H1 (cell line): ENCODE data around the gene FBXO45. TPM values are rescaled to one million over a fixed set of nuclear protein-coding genes. Genes with fewer than 3 reads are reported as not detected.

Experiments used
- CTCF ChIA-PET: fragments of 300-600 bp; sonication (Branson Sonifier 250); formaldehyde crosslinking; loops from one replicate; lab custom pipeline; 2021; ENCODE audit not compliant: partially characterized antibody; lab: Charles Lee
- POLR2A ChIA-PET: fragments of 300-600 bp; sonication (Branson Sonifier 250); formaldehyde crosslinking; loops from one replicate; lab custom pipeline; 2021; ENCODE audit warnings: inconsistent platforms; ENCODE audit not compliant: partially characterized antibody; lab: Charles Lee
- DNase-seq, 2 experiments: peaks; one replicate each; pipeline versions ENCODE4 v3.0.0 to v3.0.0-alpha.2; 2010 to 2022; ENCODE audit warnings: low spot score in 2 of 2, low read depth in 1 of 2, mixed read lengths in 1 of 2
- FAIRE-seq: peaks from 2 replicates; lab custom pipeline; 2011; peaks lifted over from hg19 to GRCh38; lab: Jason Lieb, UNC
- H2AFZ ChIP-seq: 2 replicates; pipeline ENCODE4 v1.8.1; 2012; ENCODE audit warnings: low read length, inconsistent platforms
- H2AK5ac ChIP-seq: 2 replicates; pipeline ENCODE4 v1.6.1; 2013; ENCODE audit warnings: low read depth, low read length
- H2BK120ac ChIP-seq: replicated peaks from 2 replicates; pipeline ENCODE3; 2013; ENCODE audit warnings: low read depth, low read length, inconsistent platforms
- H2BK12ac ChIP-seq: 2 replicates; pipeline ENCODE4 v1.6.1; 2013; ENCODE audit warnings: low read depth, low read length
- H2BK15ac ChIP-seq: 2 replicates; pipeline ENCODE4 v1.6.1; 2013; ENCODE audit warnings: low read length
- H2BK20ac ChIP-seq: 2 replicates; pipeline ENCODE4 v1.6.1; 2013; ENCODE audit warnings: low read length
- H2BK5ac ChIP-seq: 2 replicates; pipeline ENCODE4 v1.6.1; 2013; ENCODE audit warnings: low read depth, low read length
- H3K14ac ChIP-seq: 2 replicates; pipeline ENCODE4 v1.6.1; 2013; ENCODE audit warnings: inconsistent platforms; ENCODE audit not compliant: insufficient read length
- H3K18ac ChIP-seq: 2 replicates; pipeline ENCODE4 v1.6.1; 2013; ENCODE audit warnings: low read length; ENCODE audit errors: extremely low read depth
- H3K23ac ChIP-seq: 2 replicates; pipeline ENCODE4 v1.6.1; 2013; ENCODE audit warnings: inconsistent platforms; ENCODE audit not compliant: insufficient read length
- H3K23me2 ChIP-seq: 2 replicates; pipeline ENCODE4 v1.6.1; 2013; ENCODE audit warnings: low read depth, low read length
- H3K27ac ChIP-seq: 2 replicates; pipeline ENCODE4 v1.6.1; 2011; ENCODE audit warnings: low read depth, low read length, inconsistent platforms
- H3K27me3 ChIP-seq, 4 experiments: replicated peaks in 1 of 4; 1 replicate in 1 of 4; 2 replicates in 3 of 4; pipeline versions ENCODE4 v1.6.1 to v1.8.1; 2011 to 2013; ENCODE audit warnings: low read length in 3 of 4, mild to moderate bottlenecking in 3 of 4, inconsistent platforms in 2 of 4, mixed read lengths in 2 of 4, moderate library complexity in 1 of 4; ENCODE audit not compliant: control insufficient read depth in 3 of 4, insufficient read depth in 3 of 4; ENCODE audit errors: extremely low read depth in 1 of 4
- H3K36me3 ChIP-seq, 4 experiments: 2 replicates each; pipeline versions ENCODE4 v1.6.1 to v1.8.1; 2011 to 2013; ENCODE audit warnings: mild to moderate bottlenecking in 4 of 4, low read length in 3 of 4, moderate library complexity in 2 of 4, control low read depth in 1 of 4, inconsistent platforms in 1 of 4; ENCODE audit not compliant: insufficient read depth in 4 of 4, control insufficient read depth in 2 of 4
- H3K4ac ChIP-seq: replicated peaks from 2 replicates; pipeline ENCODE3; 2013; ENCODE audit warnings: low read length, low read depth, mixed read lengths, inconsistent platforms; ENCODE audit not compliant: insufficient read length
- H3K4me1 ChIP-seq, 4 experiments: replicated peaks in 1 of 4; 1 replicate in 1 of 4; 2 replicates in 3 of 4; pipeline versions ENCODE4 v1.6.1 to v1.8.1; 2011 to 2013; ENCODE audit warnings: low read length in 3 of 4, inconsistent platforms in 2 of 4, mixed read lengths in 1 of 4; ENCODE audit not compliant: insufficient read depth in 4 of 4, control insufficient read depth in 3 of 4
- H3K4me2 ChIP-seq, 2 experiments: 2 replicates each; pipeline versions ENCODE4 v1.6.1 to v1.8.1; 2011 to 2013; ENCODE audit warnings: low read depth in 2 of 2, low read length in 2 of 2, control low read depth in 1 of 2, inconsistent platforms in 1 of 2, mild to moderate bottlenecking in 1 of 2; ENCODE audit not compliant: insufficient read depth in 1 of 2
- H3K4me3 ChIP-seq, 4 experiments: fragments of 200-600, 300-600 bp in 1 of 4; sonication (generic), shearing (Covaris generic), sonication (Bioruptor Twin) in 1 of 4; 2 replicates each; pipeline versions ENCODE4 v1.5.1 to v1.8.1; 2011 to 2016; ENCODE audit warnings: low read length in 4 of 4, low read depth in 3 of 4, control low read depth in 2 of 4, inconsistent platforms in 2 of 4, mild to moderate bottlenecking in 2 of 4, mixed read lengths in 1 of 4, moderate library complexity in 1 of 4; ENCODE audit not compliant: insufficient read depth in 2 of 4; ENCODE audit errors: extremely low read depth in 1 of 4
- H3K56ac ChIP-seq: replicated peaks from 2 replicates; pipeline ENCODE3; 2013; ENCODE audit warnings: low read depth, mild to moderate bottlenecking, mixed read lengths, low read length, inconsistent platforms; ENCODE audit not compliant: insufficient read length
- H3K79me1 ChIP-seq: 2 replicates; pipeline ENCODE4 v1.6.1; 2013; ENCODE audit warnings: low read depth, low read length, control low read depth
- H3K79me2 ChIP-seq, 2 experiments: 2 replicates each; pipeline versions ENCODE4 v1.6.1 to v1.8.1; 2012 to 2013; ENCODE audit warnings: low read length in 2 of 2, mild to moderate bottlenecking in 2 of 2, inconsistent platforms in 1 of 2; ENCODE audit not compliant: insufficient read depth in 2 of 2, control insufficient read depth in 1 of 2
- H3K9ac ChIP-seq, 4 experiments: replicated peaks in 1 of 4; 1 replicate in 1 of 4; 2 replicates in 3 of 4; pipeline versions ENCODE4 v1.6.1 to v1.8.1; 2011 to 2013; ENCODE audit warnings: low read depth in 3 of 4, low read length in 3 of 4, control low read depth in 2 of 4, mild to moderate bottlenecking in 2 of 4, moderate library complexity in 2 of 4, inconsistent platforms in 1 of 4; ENCODE audit errors: extremely low read depth in 1 of 4
- H3K9me3 ChIP-seq, 2 experiments: 2 replicates each; pipeline versions ENCODE4 v1.6.1 to v1.8.1; 2012 to 2013; ENCODE audit warnings: mild to moderate bottlenecking in 2 of 2, moderate library complexity in 2 of 2, control low read depth in 1 of 2, inconsistent platforms in 1 of 2, low read depth in 1 of 2, low read length in 1 of 2, mixed read lengths in 1 of 2; ENCODE audit not compliant: insufficient read depth in 2 of 2
- H4K20me1 ChIP-seq, 2 experiments: replicated peaks in 1 of 2; 2 replicates each; pipeline versions ENCODE3 to v1.8.1; 2011 to 2013; ENCODE audit warnings: inconsistent platforms in 2 of 2, low read length in 2 of 2, mild to moderate bottlenecking in 1 of 2; ENCODE audit not compliant: insufficient read depth in 2 of 2, control insufficient read depth in 1 of 2
- H4K5ac ChIP-seq: 2 replicates; pipeline ENCODE4 v1.6.1; 2013; ENCODE audit warnings: low read length, low read depth, mixed read lengths, inconsistent platforms; ENCODE audit not compliant: insufficient read length
- H4K8ac ChIP-seq: 2 replicates; pipeline ENCODE4 v1.8.0; 2013; ENCODE audit warnings: mild to moderate bottlenecking, moderate library complexity, low read length, inconsistent platforms; ENCODE audit not compliant: insufficient read depth; ENCODE audit errors: extremely low read depth
- H4K91ac ChIP-seq: replicated peaks from 2 replicates; pipeline ENCODE3; 2013; ENCODE audit warnings: low read length, mixed read lengths, inconsistent platforms; ENCODE audit not compliant: insufficient read length
- CBX5 ChIP-seq: fragments of 300-800, 300-1000 bp; sonication (generic); IDR thresholded peaks from 2 replicates; pipeline ENCODE4 v1.7.1; 2016; ENCODE audit warnings: antibody characterized with exemption, low read length, low read depth
- GTF2F1 ChIP-seq: IDR thresholded peaks from 2 replicates; pipeline ENCODE4 v1.6.1; 2012; ENCODE audit warnings: low read depth, low read length, improper control_type of control experiment, borderline replicate concordance
- KDM4A ChIP-seq: IDR thresholded peaks from one replicate; pipeline ENCODE4 v1.7.1; 2012; ENCODE audit warnings: low read depth, mild to moderate bottlenecking, moderate library complexity, low read length, inconsistent platforms; ENCODE audit not compliant: severe bottlenecking
- KDM5A ChIP-seq: fragments of 200-600 bp; IDR thresholded peaks from 2 replicates; pipeline ENCODE4 v1.7.1; 2012; ENCODE audit warnings: mild to moderate bottlenecking, low read length, inconsistent platforms, mixed read lengths
- NRF1 ChIP-seq: IDR thresholded peaks from 2 replicates; pipeline ENCODE4 v1.6.1; 2011; ENCODE audit warnings: mild to moderate bottlenecking, low read depth, low read length, improper control_type of control experiment
- POU5F1 ChIP-seq: IDR thresholded peaks from 2 replicates; pipeline ENCODE4 v1.6.1; 2011; ENCODE audit warnings: low read depth, mild to moderate bottlenecking, low read length, moderate library complexity
- WGBS, 2 experiments: shearing (Covaris generic) in 1 of 2; methylation state at CpG; one replicate each; pipeline versions ENCODE4 v1.1.6 to v1.1.7; 2013 to 2015; ENCODE audit warnings: low lambda C conversion rate in 2 of 2, mixed read lengths in 2 of 2, inconsistent platforms in 1 of 2, low coverage in 1 of 2, missing lambda C conversion rate in 1 of 2; ENCODE audit not compliant: insufficient replicate concordance in 2 of 2, insufficient coverage in 1 of 2, insufficient read length in 1 of 2; ENCODE audit errors: extremely low coverage in 1 of 2, missing lambda C conversion rate in 1 of 2; 5-methylcytosine and 5-hydroxymethylcytosine counted together
- polyA plus RNA-seq, 7 experiments: library from polyadenylated mRNA; depleted of rRNA in 3 of 7; stranded (reverse) in 5 of 7; unstranded in 2 of 7; fragments of >200 nt in 5 of 7; fragments of 200-250 nt in 2 of 7; gene quantifications; 1 replicate in 5 of 7; 2 replicates in 1 of 7; 4 replicates in 1 of 7; pipeline versions ENCODE4 v1.2.1 to v1.2.3, GENCODE V29; 2011 to 2013; ENCODE audit warnings: missing spikeins in 2 of 7, mixed read lengths in 2 of 7
- total RNA-seq: library from RNA; stranded (reverse); fragmentation: NEBNext Ultra II Directional; extraction: Animal tissue kit (Norgen Biotek cat#: 25700); gene quantifications from 2 replicates; pipeline ENCODE4 v1.2.1, GENCODE V29; 2021
- TF ChIP-seq, protein P1 (sequence below): IDR thresholded peaks from 2 replicates; pipeline ENCODE4 v1.6.1; 2012; ENCODE audit warnings: low read length, inconsistent platforms

FBXO45 gene
- total and polyA plus RNA-seq, 2 of the 8 experiments (the other 6 are each of a cell fraction or from before 2014, with no cell fraction given): 5.2 to 19.4 TPM

DNA sequence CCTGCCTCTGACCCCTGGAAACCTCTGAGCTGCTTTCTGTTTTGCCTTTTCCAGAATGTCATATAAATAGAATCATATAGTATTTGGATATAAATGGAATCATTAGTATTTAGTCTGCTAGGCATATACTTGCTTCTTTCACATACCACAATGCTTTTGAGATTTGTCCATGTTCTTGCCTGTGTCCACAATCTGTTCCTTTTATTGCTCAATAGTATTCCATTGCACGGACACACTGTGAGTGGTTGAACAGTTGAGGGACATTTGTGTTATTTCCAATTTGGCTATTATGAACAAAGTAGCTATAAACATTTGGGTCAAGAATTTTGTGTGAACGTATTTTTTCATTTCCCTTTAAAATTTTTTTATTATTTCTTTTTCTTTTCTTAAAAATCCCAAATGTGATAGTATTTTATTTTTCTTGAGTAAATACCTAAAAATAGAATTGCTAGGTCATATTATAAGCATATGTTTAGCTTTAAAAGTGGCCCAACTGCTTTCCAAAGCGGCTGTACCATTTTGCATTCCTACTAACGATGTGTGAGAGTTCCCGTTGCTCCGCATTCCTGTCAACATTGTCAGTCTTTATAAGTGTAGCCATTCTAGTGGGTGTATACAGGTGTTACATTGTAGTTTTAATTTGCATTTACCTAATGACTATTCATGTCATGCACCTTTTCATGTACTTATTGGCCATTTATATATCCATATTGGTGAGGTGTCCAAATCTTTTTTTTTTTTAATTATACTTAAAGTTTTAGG lies 26.6 kb upstream of the FBXO45 start:
- Histone ChIP-seq H2BK120ac (no peak overlapping the region), H4K91ac (no peak overlapping the region), H3K4me2 (no peak overlapping the region), H3K36me3 (no peaks in the 10 kb centered on the region), H3K23ac (no peak overlapping the region), H2BK20ac (no peak overlapping the region), H2BK15ac (no peak overlapping the region), H4K8ac (no peak overlapping the region), H3K56ac (no peak overlapping the region), H3K14ac (no peak overlapping the region), H3K79me1 (no peaks in the 10 kb centered on the region), H3K79me2 (no peaks in the 10 kb centered on the region), H3K27ac (no peak overlapping the region), H4K20me1 (no peaks in the 10 kb centered on the region), H3K4ac (no peak overlapping the region), H3K27me3 (peaks cover 0 to 2% (median 0%) of the 10 kb centered on the region in 4 experiments; a peak in 1 of 7 replicates), H2AFZ (no peak overlapping the region), H3K23me2 (no peaks in the 10 kb centered on the region), H2AK5ac (no peak overlapping the region), H2BK5ac (no peak overlapping the region), H3K4me1 (no peaks in the 10 kb centered on the region; a peak in 1 of 7 replicates), H4K5ac (no peak overlapping the region), H3K9ac (no peak overlapping the region), H3K9me3 (peaks cover 0 to 4% of the 10 kb centered on the region in 2 experiments; a peak in 1 of 4 replicates), H2BK12ac (no peak overlapping the region), H3K4me3 (no peak overlapping the region), H3K18ac (no peak overlapping the region)
- WGBS, 2 experiments: 94% methylated on average over 6 of the region's 6 CpGs; no CpG with 5 or more reads in 1 of the 2 experiments
- TF ChIP-seq, protein P1, sequence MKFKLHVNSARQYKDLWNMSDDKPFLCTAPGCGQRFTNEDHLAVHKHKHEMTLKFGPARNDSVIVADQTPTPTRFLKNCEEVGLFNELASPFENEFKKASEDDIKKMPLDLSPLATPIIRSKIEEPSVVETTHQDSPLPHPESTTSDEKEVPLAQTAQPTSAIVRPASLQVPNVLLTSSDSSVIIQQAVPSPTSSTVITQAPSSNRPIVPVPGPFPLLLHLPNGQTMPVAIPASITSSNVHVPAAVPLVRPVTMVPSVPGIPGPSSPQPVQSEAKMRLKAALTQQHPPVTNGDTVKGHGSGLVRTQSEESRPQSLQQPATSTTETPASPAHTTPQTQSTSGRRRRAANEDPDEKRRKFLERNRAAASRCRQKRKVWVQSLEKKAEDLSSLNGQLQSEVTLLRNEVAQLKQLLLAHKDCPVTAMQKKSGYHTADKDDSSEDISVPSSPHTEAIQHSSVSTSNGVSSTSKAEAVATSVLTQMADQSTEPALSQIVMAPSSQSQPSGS: no peak
- TF ChIP-seq POU5F1 (no peak), KDM4A (no peak), NRF1 (no peak), KDM5A (no peak), GTF2F1 (no peak), CBX5 (no peak)
- POLR2A ChIA-PET: no interaction called here
- FAIRE-seq (no peak), DNase-seq (no peak)
- CTCF ChIA-PET: interaction anchor here (0.9 to 1.3 kb wide), 4 partner anchors 12 to 57 kb away, joined by 3 to 5 read pairs (median 3); no protein-coding TSS in a partner anchor
